ENCODE results near the gene TMEM258.

The TMEM258 gene

GRCh38 chr11:61805146-61805545, 12.7 kb upstream of the TMEM258 start:
- no peak for DNase-seq (ENCODE audit: low read depth in 2 of 2)
- H3K4me3 ChIP-seq (replicated peaks in 1 of 2; ENCODE audit: low read depth in 2 of 2, low read length in 2 of 2) = no peak overlapping the region
- TF ChIP-seq, protein P1, sequence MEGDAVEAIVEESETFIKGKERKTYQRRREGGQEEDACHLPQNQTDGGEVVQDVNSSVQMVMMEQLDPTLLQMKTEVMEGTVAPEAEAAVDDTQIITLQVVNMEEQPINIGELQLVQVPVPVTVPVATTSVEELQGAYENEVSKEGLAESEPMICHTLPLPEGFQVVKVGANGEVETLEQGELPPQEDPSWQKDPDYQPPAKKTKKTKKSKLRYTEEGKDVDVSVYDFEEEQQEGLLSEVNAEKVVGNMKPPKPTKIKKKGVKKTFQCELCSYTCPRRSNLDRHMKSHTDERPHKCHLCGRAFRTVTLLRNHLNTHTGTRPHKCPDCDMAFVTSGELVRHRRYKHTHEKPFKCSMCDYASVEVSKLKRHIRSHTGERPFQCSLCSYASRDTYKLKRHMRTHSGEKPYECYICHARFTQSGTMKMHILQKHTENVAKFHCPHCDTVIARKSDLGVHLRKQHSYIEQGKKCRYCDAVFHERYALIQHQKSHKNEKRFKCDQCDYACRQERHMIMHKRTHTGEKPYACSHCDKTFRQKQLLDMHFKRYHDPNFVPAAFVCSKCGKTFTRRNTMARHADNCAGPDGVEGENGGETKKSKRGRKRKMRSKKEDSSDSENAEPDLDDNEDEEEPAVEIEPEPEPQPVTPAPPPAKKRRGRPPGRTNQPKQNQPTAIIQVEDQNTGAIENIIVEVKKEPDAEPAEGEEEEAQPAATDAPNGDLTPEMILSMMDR (IDR thresholded peaks at IDR 0.05; ENCODE audit: low read depth, low read length) = no peak

DNA sequence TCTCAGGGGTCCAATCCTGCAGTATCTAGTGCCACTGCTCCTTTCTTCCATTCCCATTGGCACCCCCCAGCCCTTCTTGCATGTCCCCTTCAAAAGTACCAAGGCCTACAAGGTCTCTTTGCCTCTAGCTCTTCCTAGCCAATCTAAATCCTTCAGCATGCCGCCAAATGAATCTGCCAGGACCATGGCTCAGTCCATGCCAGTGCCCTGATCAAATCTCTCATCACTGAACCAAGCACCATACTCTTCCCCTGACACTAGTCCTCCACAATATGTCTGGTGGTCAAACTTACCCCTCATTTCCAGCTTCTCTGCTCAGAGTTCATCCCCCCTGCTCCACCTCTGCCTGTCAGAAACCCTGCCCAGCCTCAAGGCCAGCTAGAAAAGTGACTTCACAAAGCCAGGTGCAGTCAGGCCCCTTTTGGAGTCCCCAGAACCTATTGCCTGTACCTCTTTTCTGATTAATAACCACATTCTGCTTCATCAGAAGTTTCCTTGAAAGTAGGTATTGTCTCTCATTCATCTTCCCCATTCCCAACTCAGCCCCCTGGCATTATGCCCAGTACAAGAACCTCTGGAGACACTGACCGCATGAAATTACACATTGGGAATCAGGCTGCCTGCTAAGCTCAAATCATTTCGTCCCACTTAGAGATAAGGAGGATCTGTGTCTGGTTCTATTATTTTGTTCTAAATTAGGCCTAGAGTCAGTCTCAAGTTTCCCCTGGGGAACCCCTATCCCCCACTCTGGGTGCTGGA, 11.7 kb upstream of the TMEM258 start:
- peak; percentile 55 to 70 for DNase-seq (ENCODE audit: low read depth in 2 of 2)
- no peak overlapping the region for H3K4me3 ChIP-seq (replicated peaks in 1 of 2; ENCODE audit: low read depth in 2 of 2, low read length in 2 of 2)
- TF ChIP-seq, protein P1 (IDR thresholded peaks at IDR 0.05; ENCODE audit: low read depth, low read length) = no peak

DNA sequence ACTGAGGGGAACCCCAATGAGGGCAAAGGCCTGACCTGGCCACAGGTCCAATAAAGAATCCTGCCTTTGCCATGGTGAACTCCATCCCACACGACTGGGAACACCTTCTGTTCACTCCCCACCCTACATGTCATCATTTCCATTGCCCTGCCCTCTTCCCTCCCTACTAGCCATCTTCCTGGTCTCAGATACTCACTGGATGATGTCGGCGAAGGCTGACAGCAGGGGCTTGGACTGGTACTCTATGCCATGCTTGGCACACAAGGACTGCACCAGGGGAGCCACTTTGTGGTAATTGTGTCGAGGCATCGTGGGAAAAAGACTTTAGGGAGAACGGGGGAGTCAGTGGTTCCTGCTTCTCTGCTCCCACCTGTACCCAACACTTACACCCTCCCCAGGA, 10.2 kb upstream of the TMEM258 start:
- TF ChIP-seq, protein P1 (IDR thresholded peaks at IDR 0.05; ENCODE audit: low read depth, low read length) = no peak
- H3K4me3 ChIP-seq (replicated peaks in 1 of 2; ENCODE audit: low read depth in 2 of 2, low read length in 2 of 2) = no peak overlapping the region
- DNase-seq (ENCODE audit: low read depth in 2 of 2) = no peak

DNA sequence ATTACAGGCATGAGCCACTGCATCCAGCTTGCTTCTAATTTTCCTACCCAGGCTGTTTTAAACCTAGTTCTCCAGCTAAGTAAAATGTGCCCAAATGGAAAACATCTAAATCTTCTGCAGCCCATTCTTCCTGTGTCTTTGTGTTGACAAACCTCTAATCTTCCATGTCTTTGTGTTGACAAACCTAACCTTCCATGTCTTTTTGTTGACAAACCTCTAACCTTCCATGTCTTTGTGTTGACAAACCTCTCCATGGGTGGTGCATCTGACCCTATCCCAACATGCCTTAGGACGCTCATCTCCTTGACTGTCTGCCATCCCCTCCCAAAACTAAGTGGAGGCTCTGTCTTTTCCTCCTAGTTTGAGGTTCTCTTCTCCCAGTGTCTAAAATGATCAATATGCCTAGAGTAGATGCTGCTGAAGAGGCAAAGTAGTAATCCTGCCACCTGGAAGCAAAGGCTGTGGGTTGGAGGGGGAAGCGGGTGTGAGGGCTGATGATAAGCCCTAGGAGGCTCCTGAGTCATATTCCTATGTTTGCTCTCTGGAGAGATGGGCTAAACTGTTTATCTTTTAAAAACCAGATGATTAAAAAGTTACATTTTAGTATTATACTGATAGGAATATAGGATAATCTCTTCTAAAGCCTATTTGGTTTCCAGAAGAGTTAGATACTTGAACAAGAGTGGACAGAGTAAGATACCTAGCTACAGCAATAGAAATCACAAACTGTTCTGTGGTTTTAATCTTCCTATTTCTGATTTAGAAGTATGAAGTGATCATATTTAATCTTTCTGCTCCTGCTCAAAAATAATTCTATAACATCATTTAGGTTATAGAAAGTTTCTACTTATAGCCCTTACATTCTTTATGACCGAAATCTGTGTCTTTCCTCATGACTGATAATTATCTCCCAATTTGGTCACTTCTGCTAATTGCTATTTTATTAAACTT, 8.2 kb upstream of the TMEM258 start:
- TF ChIP-seq, protein P1 (IDR thresholded peaks at IDR 0.05; ENCODE audit: low read depth, low read length) = no peak
- no peak overlapping the region for H3K4me3 ChIP-seq (replicated peaks in 1 of 2; ENCODE audit: low read depth in 2 of 2, low read length in 2 of 2)
- DNase-seq (ENCODE audit: low read depth in 2 of 2) = no peak

DNA sequence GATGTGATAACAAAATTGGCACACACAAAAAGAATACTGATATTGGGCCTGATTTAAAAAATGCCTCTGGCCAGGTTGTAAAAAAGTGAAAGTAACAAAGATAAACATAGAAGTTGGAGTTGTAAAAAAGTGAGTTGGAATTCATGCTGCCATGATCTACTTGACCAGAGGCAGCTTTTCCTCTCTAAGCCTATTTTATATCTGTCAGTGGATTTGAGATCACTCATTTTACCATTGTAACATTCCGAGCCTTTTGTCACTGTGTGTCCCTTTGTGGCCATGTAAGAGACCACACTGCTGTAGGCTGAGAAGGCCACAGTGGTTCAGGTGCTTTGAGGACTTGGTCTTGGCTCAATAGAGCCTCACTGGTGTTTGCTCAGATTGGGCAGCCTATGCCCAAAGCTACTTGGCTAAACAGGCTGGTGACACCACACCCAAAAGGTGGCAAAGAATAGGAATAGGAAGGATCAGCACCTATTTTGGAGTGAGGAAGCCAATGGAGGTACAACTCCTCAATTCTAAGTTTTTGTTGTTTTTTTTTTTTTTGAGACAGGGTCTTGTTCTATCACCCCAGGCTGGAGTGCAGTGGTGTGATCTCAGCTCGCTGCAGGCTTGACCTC, 7.4 kb upstream of the TMEM258 start:
- TF ChIP-seq, protein P1 (IDR thresholded peaks at IDR 0.05; ENCODE audit: low read depth, low read length) = no peak
- no peak for DNase-seq (ENCODE audit: low read depth in 2 of 2)
- no peak overlapping the region for H3K4me3 ChIP-seq (replicated peaks in 1 of 2; ENCODE audit: low read depth in 2 of 2, low read length in 2 of 2)

DNA sequence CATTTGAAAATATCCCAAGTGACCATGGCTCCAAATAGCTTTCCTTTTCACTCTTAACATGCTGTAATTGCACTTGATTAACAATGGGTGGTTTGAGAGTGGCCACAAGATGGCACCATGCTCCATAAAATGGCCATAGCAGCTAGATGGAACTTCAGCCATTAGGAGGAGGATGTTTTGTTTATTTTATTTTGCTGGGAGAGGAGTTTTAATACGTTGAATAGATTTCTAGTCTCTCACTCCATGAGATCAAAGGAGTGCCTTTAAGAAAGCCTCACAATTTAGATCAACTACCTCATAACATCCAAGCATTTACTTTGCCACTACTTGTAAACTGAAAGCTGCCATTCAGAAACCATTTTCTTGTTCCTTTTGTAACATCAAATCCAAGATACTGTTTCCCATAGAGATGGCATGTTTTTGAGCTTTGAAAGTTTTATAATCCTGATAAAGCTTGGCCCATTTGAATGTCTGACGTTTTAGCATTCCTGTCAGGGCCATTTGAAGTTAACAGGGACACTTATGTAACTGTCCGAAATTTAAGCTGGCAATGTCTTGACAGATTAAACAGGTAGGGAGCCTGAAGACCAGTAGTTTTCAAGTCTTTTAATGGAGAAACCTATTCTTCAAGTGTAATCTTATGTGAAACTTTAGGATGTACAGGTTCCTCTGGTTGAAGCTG, 5.0 kb upstream of the TMEM258 start:
- no peak overlapping the region for H3K4me3 ChIP-seq (replicated peaks in 1 of 2; ENCODE audit: low read depth in 2 of 2, low read length in 2 of 2)
- DNase-seq (ENCODE audit: low read depth in 2 of 2) = peak; percentile 92
- TF ChIP-seq, protein P1 (IDR thresholded peaks at IDR 0.05; ENCODE audit: low read depth, low read length) = peak; percentile 67

Measured in cardiac fibroblast (primary cell).